Measurements from ENCODE around the gene XRCC3. TPM values are rescaled to one million over a fixed set of nuclear protein-coding genes. Genes with fewer than 3 reads are reported as not detected.
"Not testable (repeated sequence)": the region's sequence is repeated elsewhere in the genome, so short reads cannot be mapped to it uniquely, and the experiment has no call there.

The XRCC3 gene
- total RNA-seq, 2 donors from 2014 or later: 36.4 to 62.4 TPM

DNA sequence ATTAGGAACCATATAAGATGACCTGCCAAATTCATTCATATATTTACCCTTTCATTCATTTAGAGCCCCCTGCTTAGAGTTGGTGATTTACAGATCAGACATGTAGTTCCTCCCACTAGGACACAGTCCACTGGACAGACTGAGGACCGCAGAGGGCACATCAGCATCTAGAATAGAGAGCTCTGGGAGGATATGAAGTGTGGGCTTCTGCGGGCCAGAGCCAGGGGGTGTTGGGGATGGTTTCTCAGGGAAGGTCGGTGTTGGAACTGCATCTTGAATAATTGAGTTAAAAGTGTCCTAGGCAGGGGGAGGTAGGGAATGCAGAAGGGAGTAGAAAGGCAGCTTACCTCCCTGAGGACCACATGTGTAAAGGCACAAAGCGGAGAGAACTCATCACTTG lies 43.3 kb downstream of the XRCC3 start:
- H3K4me1 Mint-ChIP-seq: no peaks in the 10 kb centered on the region
- no peak overlapping the region for H3K4me3 Mint-ChIP-seq
- H3K27ac Mint-ChIP-seq: no peak overlapping the region
- H3K9me3 Mint-ChIP-seq: no peaks in the 10 kb centered on the region
- ATAC-seq (replicated peaks): no peak
- H3K36me3 Mint-ChIP-seq (ENCODE audit: low read depth): peaks cover 94% of the 10 kb centered on the region
- H3K27me3 Mint-ChIP-seq: no peaks in the 10 kb centered on the region

GRCh38 chr14:103669370-103669769 lies 45.9 kb downstream of the XRCC3 start:
- ATAC-seq (replicated peaks): no peak
- H3K27me3 Mint-ChIP-seq: no peaks in the 10 kb centered on the region
- H3K36me3 Mint-ChIP-seq (ENCODE audit: low read depth): peaks cover 94% of the 10 kb centered on the region
- H3K27ac Mint-ChIP-seq: no peak overlapping the region
- H3K4me1 Mint-ChIP-seq: no peaks in the 10 kb centered on the region
- H3K9me3 Mint-ChIP-seq: no peaks in the 10 kb centered on the region
- H3K4me3 Mint-ChIP-seq: no peak overlapping the region

GRCh38 chr14:103668117-103668516 lies 47.1 kb downstream of the XRCC3 start:
- Mint-ChIP-seq H3K27ac (no peak overlapping the region), H3K27me3 (no peaks in the 10 kb centered on the region), H3K36me3 (ENCODE audit: low read depth) (peaks cover 95% of the 10 kb centered on the region), H3K4me3 (no peak overlapping the region), H3K9me3 (no peaks in the 10 kb centered on the region), H3K4me1 (no peaks in the 10 kb centered on the region)
- no peak for ATAC-seq (replicated peaks)

GRCh38 chr14:103667671-103668070 lies 47.6 kb downstream of the XRCC3 start:
- no peak overlapping the region for H3K4me3 Mint-ChIP-seq
- no peaks in the 10 kb centered on the region for H3K4me1 Mint-ChIP-seq
- peak; percentile 62 for ATAC-seq (replicated peaks)
- peaks cover 93% of the 10 kb centered on the region for H3K36me3 Mint-ChIP-seq (ENCODE audit: low read depth)
- H3K9me3 Mint-ChIP-seq: no peaks in the 10 kb centered on the region
- no peaks in the 10 kb centered on the region for H3K27me3 Mint-ChIP-seq
- no peak overlapping the region for H3K27ac Mint-ChIP-seq

DNA sequence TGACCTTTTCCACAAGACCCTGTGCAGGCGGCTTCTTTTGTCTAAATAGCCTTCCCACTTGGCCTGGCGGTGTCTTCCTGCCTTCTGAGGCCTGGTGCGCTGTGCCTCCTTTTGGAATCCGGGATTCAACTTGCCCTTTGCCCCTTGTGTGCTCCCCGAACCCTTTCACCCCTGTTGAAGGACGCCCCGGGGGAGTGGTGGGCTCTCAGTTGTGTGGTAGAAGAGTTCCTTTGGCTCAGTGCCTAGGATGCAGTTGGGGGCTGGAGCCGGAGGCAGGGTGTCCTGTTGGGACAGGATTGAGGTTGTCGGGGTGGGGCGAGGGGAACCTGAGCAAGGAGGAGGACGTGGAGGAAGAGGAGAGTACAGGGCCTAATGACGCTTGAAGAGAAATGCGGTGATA lies 51.7 kb downstream of the XRCC3 start:
- peaks cover 91% of the 10 kb centered on the region for H3K36me3 Mint-ChIP-seq (ENCODE audit: low read depth)
- H3K9me3 Mint-ChIP-seq: no peaks in the 10 kb centered on the region
- no peaks in the 10 kb centered on the region for H3K27me3 Mint-ChIP-seq
- no peak for ATAC-seq (replicated peaks)
- no peaks in the 10 kb centered on the region for H3K4me1 Mint-ChIP-seq
- H3K4me3 Mint-ChIP-seq: no peak overlapping the region
- H3K27ac Mint-ChIP-seq: no peak overlapping the region

- H3K27ac Mint-ChIP-seq: no peak overlapping the region
- H3K27me3 Mint-ChIP-seq: no peaks in the 10 kb centered on the region
- H3K4me1 Mint-ChIP-seq: no peaks in the 10 kb centered on the region
- peaks cover 92% of the 10 kb centered on the region for H3K36me3 Mint-ChIP-seq (ENCODE audit: low read depth)
- H3K9me3 Mint-ChIP-seq: no peaks in the 10 kb centered on the region
- no peak for ATAC-seq (replicated peaks)
- no peak overlapping the region for H3K4me3 Mint-ChIP-seq
Measured at GRCh38 chr14:103662591-103662990, 52.7 kb downstream of the XRCC3 start.

GRCh38 chr14:103662029-103662428 lies 53.2 kb downstream of the XRCC3 start:
- Mint-ChIP-seq H3K27ac (no peak overlapping the region), H3K4me3 (no peak overlapping the region), H3K4me1 (no peaks in the 10 kb centered on the region), H3K27me3 (no peaks in the 10 kb centered on the region), H3K9me3 (no peaks in the 10 kb centered on the region), H3K36me3 (ENCODE audit: low read depth) (peaks cover 92% of the 10 kb centered on the region)
- ATAC-seq (replicated peaks): no peak

GRCh38 chr14:103659631-103660030 lies 55.6 kb downstream of the XRCC3 start:
- no peak for ATAC-seq (replicated peaks)
- H3K4me3 Mint-ChIP-seq: no peak overlapping the region
- H3K9me3 Mint-ChIP-seq: no peaks in the 10 kb centered on the region
- H3K36me3 Mint-ChIP-seq (ENCODE audit: low read depth): peaks cover 92% of the 10 kb centered on the region
- no peak overlapping the region for H3K27ac Mint-ChIP-seq
- H3K27me3 Mint-ChIP-seq: no peaks in the 10 kb centered on the region
- H3K4me1 Mint-ChIP-seq: no peaks in the 10 kb centered on the region

GRCh38 chr14:103657471-103657870 lies 57.8 kb downstream of the XRCC3 start:
- Mint-ChIP-seq H3K4me1 (no peaks in the 10 kb centered on the region), H3K27ac (peak overlapping the region; percentile 34), H3K9me3 (no peaks in the 10 kb centered on the region), H3K27me3 (no peaks in the 10 kb centered on the region), H3K4me3 (no peak overlapping the region), H3K36me3 (ENCODE audit: low read depth) (peaks cover 91% of the 10 kb centered on the region)
- no peak for ATAC-seq (replicated peaks)

GRCh38 chr14:103656756-103657133 lies 58.5 kb downstream of the XRCC3 start:
- no peak for ATAC-seq (replicated peaks)
- H3K27me3 Mint-ChIP-seq: no peaks in the 10 kb centered on the region
- H3K27ac Mint-ChIP-seq: peak overlapping the region; percentile 34
- no peaks in the 10 kb centered on the region for H3K9me3 Mint-ChIP-seq
- no peaks in the 10 kb centered on the region for H3K4me1 Mint-ChIP-seq
- H3K4me3 Mint-ChIP-seq: no peak overlapping the region
- peaks cover 89% of the 10 kb centered on the region for H3K36me3 Mint-ChIP-seq (ENCODE audit: low read depth)

DNA sequence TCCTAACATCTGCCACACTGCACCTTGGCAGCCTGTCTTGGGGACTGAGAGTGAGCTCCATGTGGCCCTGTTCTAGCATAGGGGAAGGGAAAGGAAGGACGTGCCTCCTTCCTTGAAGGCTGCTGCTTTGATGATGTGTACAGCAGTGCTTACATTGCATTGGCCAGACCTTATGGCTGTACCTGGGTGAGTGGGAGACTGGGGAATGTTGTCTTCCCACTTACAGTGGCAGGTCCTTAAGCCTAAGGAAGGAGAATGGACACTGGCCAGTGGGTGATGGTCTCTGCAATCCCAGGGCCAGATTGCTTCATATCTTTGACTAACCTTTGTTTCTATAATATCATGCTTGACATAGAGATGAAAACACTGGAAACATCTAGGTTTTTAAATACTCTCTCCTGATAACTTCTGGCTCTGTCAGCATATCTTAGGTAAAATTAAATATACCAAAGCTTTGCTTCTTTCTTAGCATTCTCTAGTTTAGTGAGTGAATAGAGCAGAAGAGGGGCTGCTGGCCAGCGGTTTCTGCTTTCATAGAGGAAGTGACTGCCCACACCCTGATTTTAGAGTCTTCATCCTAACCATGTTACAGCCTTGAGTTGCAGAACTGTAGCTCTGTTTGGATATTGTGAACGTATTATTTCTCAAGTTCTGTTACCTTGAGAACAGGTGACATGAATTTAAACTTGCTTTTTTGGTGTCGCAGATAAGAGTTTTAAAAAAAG lies 59.1 kb downstream of the XRCC3 start:
- no peak for ATAC-seq (replicated peaks)
- Mint-ChIP-seq H3K4me1 (no peaks in the 10 kb centered on the region), H3K4me3 (no peak overlapping the region), H3K27ac (peak overlapping the region; percentile 74), H3K27me3 (no peaks in the 10 kb centered on the region), H3K36me3 (ENCODE audit: low read depth) (peaks cover 84% of the 10 kb centered on the region), H3K9me3 (no peaks in the 10 kb centered on the region)

GRCh38 chr14:103654619-103655018 lies 60.6 kb downstream of the XRCC3 start:
- no peaks in the 10 kb centered on the region for H3K27me3 Mint-ChIP-seq
- peaks cover 75% of the 10 kb centered on the region for H3K36me3 Mint-ChIP-seq (ENCODE audit: low read depth)
- no peaks in the 10 kb centered on the region for H3K4me1 Mint-ChIP-seq
- H3K9me3 Mint-ChIP-seq: no peaks in the 10 kb centered on the region
- no peak for ATAC-seq (replicated peaks)
- H3K27ac Mint-ChIP-seq: peak overlapping the region; percentile 63
- H3K4me3 Mint-ChIP-seq: no peak overlapping the region

DNA sequence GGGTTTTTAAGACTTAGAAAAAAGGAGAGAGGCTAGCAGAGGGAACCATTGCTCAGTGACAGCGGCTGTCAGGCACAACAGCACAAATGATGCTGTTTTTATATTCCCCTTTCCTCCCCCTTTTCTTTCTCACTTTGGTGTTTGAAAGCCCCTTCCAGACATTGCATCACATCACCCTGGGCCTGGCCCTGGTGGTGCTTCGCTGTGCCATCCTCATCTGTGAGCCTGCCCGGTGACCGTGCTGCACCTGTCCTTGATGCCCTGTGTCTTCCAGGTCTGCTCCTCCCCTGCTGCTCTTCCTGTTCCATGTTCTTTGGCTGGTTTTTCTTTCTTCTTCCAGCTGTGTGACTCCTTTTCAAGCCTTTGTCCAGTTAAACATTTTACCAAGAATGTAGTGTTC lies 61.4 kb downstream of the XRCC3 start:
- peak overlapping the region; percentile 28 for H3K27ac Mint-ChIP-seq

GRCh38 chr14:103653336-103653735 lies 61.9 kb downstream of the XRCC3 start:
- peaks cover 70% of the 10 kb centered on the region for H3K36me3 Mint-ChIP-seq (ENCODE audit: low read depth)
- not testable (repeated sequence) for H3K9me3 Mint-ChIP-seq; H3K27me3 Mint-ChIP-seq; ATAC-seq (replicated peaks); H3K4me3 Mint-ChIP-seq; H3K4me1 Mint-ChIP-seq
- peak overlapping the region; percentile 28 for H3K27ac Mint-ChIP-seq

More for the DNA sequence above, 61.4 kb downstream of the XRCC3 start:
- no peak for ATAC-seq (replicated peaks)
- peaks cover 70% of the 10 kb centered on the region for H3K36me3 Mint-ChIP-seq (ENCODE audit: low read depth)
- no peaks in the 10 kb centered on the region for H3K27me3 Mint-ChIP-seq
- H3K4me3 Mint-ChIP-seq: no peak overlapping the region
- H3K9me3 Mint-ChIP-seq: no peaks in the 10 kb centered on the region
- H3K4me1 Mint-ChIP-seq: no peaks in the 10 kb centered on the region

- H3K36me3 Mint-ChIP-seq (ENCODE audit: low read depth): peaks cover 69% of the 10 kb centered on the region
- H3K9me3 Mint-ChIP-seq: no peaks in the 10 kb centered on the region
- no peak for ATAC-seq (replicated peaks)
- no peaks in the 10 kb centered on the region for H3K4me1 Mint-ChIP-seq
- H3K27me3 Mint-ChIP-seq: no peaks in the 10 kb centered on the region
- no peak overlapping the region for H3K27ac Mint-ChIP-seq
- H3K4me3 Mint-ChIP-seq: no peak overlapping the region
Measured at GRCh38 chr14:103652806-103653205, 62.4 kb downstream of the XRCC3 start.

GRCh38 chr14:103651585-103651984 lies 63.7 kb downstream of the XRCC3 start:
- peaks cover 57% of the 10 kb centered on the region for H3K36me3 Mint-ChIP-seq (ENCODE audit: low read depth)
- peak overlapping the region; percentile 52 for H3K27ac Mint-ChIP-seq
- H3K9me3 Mint-ChIP-seq: no peaks in the 10 kb centered on the region
- no peaks in the 10 kb centered on the region for H3K27me3 Mint-ChIP-seq
- no peak overlapping the region for H3K4me3 Mint-ChIP-seq
- ATAC-seq (replicated peaks): no peak
- H3K4me1 Mint-ChIP-seq: no peaks in the 10 kb centered on the region
